Measurements from ENCODE around the gene SARDH. TPM values are rescaled to one million over a fixed set of nuclear protein-coding genes. Genes with fewer than 3 reads are reported as not detected.
A peak's percentile ranks its signal among the peaks of the same experiment; 100 is the strongest.

The SARDH gene
- total RNA-seq, 3 donors from 2014 or later: 0.23 to 2.1 (median 0.46) TPM

- H3K4me1 ChIP-seq (ENCODE audit: low read depth): no peaks in the 10 kb centered on the region
- TF ChIP-seq CTCF (IDR thresholded peaks at IDR 0.05): no peak
- no peaks in the 10 kb centered on the region for H3K9me3 ChIP-seq
- H3K4me3 ChIP-seq: no peak overlapping the region
- DNase-seq (peak in 2 of 3 donors; percentile 16 to 30), ATAC-seq (no peak)
- no peaks in the 10 kb centered on the region for H3K36me3 ChIP-seq (ENCODE audit: low read depth)
- intact Hi-C loops (cut with DNase I, micrococcal nuclease): no loop called here
Measured at GRCh38 chr9:133780404-133780945, 42.3 kb upstream of the SARDH start.

GRCh38 chr9:133779516-133780403 lies 41.6 kb upstream of the SARDH start:
- no peaks in the 10 kb centered on the region for H3K4me1 ChIP-seq (ENCODE audit: low read depth)
- TF ChIP-seq CTCF (IDR thresholded peaks at IDR 0.05): no peak
- intact Hi-C loops (cut with DNase I, micrococcal nuclease): no loop called here
- no peak overlapping the region for H3K4me3 ChIP-seq
- H3K9me3 ChIP-seq: peaks cover 3% of the 10 kb centered on the region
- H3K36me3 ChIP-seq (ENCODE audit: low read depth): no peaks in the 10 kb centered on the region
- ATAC-seq (no peak), DNase-seq (peak in 2 of 3 donors; percentile 23 to 31)

GRCh38 chr9:133779081-133779480 lies 40.9 kb upstream of the SARDH start:
- ATAC-seq: no peak
- TF ChIP-seq CTCF (IDR thresholded peaks at IDR 0.05): no peak
- H3K36me3 ChIP-seq (ENCODE audit: low read depth): peaks cover 3% of the 10 kb centered on the region

GRCh38 chr9:133778336-133779013 lies 40.3 kb upstream of the SARDH start:
- intact Hi-C loops (cut with DNase I, micrococcal nuclease): no loop called here
- DNase-seq (peak in 2 of 3 donors; percentile 16 to 40), ATAC-seq (no peak)
- TF ChIP-seq CTCF (IDR thresholded peaks at IDR 0.05): no peak
- H3K4me1 ChIP-seq (ENCODE audit: low read depth): no peaks in the 10 kb centered on the region
- peaks cover 13% of the 10 kb centered on the region for H3K9me3 ChIP-seq
- H3K36me3 ChIP-seq (ENCODE audit: low read depth): peaks cover 3% of the 10 kb centered on the region
- no peak overlapping the region for H3K4me3 ChIP-seq

More at GRCh38 chr9:133779081-133779480, 40.9 kb upstream of the SARDH start:
- H3K4me3 ChIP-seq: no peak overlapping the region
- peak in 2 of 3 donors; percentile 14 to 37 for DNase-seq
- intact Hi-C loops (cut with DNase I, micrococcal nuclease): no loop called here
- H3K9me3 ChIP-seq: peaks cover 9% of the 10 kb centered on the region
- no peaks in the 10 kb centered on the region for H3K4me1 ChIP-seq (ENCODE audit: low read depth)

- DNase-seq: peak in 2 of 3 donors; percentile 12 to 27
- TF ChIP-seq CTCF (IDR thresholded peaks at IDR 0.05): no peak
- Histone ChIP-seq H3K4me3 (no peak overlapping the region), H3K4me1 (ENCODE audit: low read depth) (no peaks in the 10 kb centered on the region), H3K36me3 (ENCODE audit: low read depth) (peaks cover 3% of the 10 kb centered on the region), H3K9me3 (peaks cover 13% of the 10 kb centered on the region)
- ATAC-seq: no peak
- intact Hi-C loops (cut with DNase I, micrococcal nuclease): no loop called here
Measured at GRCh38 chr9:133777871-133778270, 39.7 kb upstream of the SARDH start.
